ENCODE results near the gene KCNA3. TPM values are rescaled to one million over a fixed set of nuclear protein-coding genes. Genes with fewer than 3 reads are reported as not detected.

KCNA3 gene
- total and polyA plus RNA-seq, 2 of the 4 experiments (the other 2 are of a cell fraction), result under 0.01 to 0.09 TPM

DNA sequence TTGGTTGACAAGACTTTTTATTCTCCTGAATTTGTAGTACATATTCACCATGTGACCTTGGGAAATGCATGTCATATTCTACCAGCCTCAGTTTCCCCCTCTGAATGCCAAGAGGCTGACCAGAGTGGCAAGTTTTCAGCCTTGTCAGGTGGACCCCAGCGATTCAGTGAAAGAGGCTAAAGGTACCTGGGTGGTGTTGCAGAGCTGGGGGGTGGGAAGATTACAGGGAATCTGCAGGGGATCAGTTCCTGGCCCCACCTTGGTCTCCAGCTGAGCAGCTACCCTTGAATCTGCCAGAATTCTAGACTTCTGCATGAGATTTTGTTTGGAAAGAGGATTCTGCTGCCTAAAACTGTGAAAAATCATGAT lies 40.7 kb downstream of the KCNA3 start:
- POLR2A ChIA-PET (ENCODE audit: unreplicated experiment), result no interaction called here
- Histone ChIP-seq H2BK20ac (ENCODE audit: low read depth, low read length) (no peak overlapping the region), H3K36me3 (ENCODE audit: control insufficient read depth, insufficient read depth, low read length) (no peaks in the 10 kb centered on the region), H3K14ac (replicated peaks; ENCODE audit: low read depth, low read length) (no peak overlapping the region), H3K4me2 (ENCODE audit: low read depth, low read length) (no peak overlapping the region), H2BK120ac (ENCODE audit: low read depth, low read length) (no peak overlapping the region), H3K79me1 (ENCODE audit: low read depth in 1 of 2, low read length in 2 of 2) (no peaks in the 10 kb centered on the region), H4K5ac (ENCODE audit: low read depth, low read length) (no peak overlapping the region), H2AK9ac (replicated peaks; ENCODE audit: low read depth, low read length, poor library complexity) (no peak overlapping the region), H4K91ac (ENCODE audit: insufficient read depth, low read depth, low read length) (peak overlapping the region; percentile 39; the same call in 1 of the 2 replicates), H3K4me3 (ENCODE audit: insufficient read depth, low read depth, low read length) (no peak overlapping the region), H3K27me3 (ENCODE audit: control insufficient read depth, insufficient read depth, low read length) (peaks cover 9% of the 10 kb centered on the region; the same call in 1 of the 2 replicates), H3K56ac (ENCODE audit: extremely low read depth, insufficient read depth, low read length) (no peak overlapping the region), H3K18ac (ENCODE audit: low read depth, low read length) (no peak overlapping the region; the same call in 1 of the 2 replicates), H3K9me1 (ENCODE audit: insufficient read depth, low read length) (no peaks in the 10 kb centered on the region), H2AK5ac (ENCODE audit: low read depth, low read length) (peak overlapping the region; percentile 35; the same call in 1 of the 2 replicates), H3K9ac (ENCODE audit: low read depth, low read length) (no peak overlapping the region), H2AFZ (replicated peaks; ENCODE audit: low read length, poor library complexity) (no peak overlapping the region), H3K27ac (ENCODE audit: insufficient read depth, low read length) (no peak overlapping the region), H2BK5ac (ENCODE audit: low read depth, low read length, poor library complexity, severe bottlenecking) (no peak overlapping the region), H4K20me1 (ENCODE audit: insufficient read depth, low read length) (no peaks in the 10 kb centered on the region), H3K23ac (ENCODE audit: low read depth, low read length) (no peak overlapping the region), H2BK15ac (ENCODE audit: low read depth, low read length) (0 out of 3 replicates have a peak overlapping the region, but pooled peaks have one; percentile 9), H3K4ac (ENCODE audit: low read depth, low read length) (no peak overlapping the region), H3K9me3 (ENCODE audit: control insufficient read depth, insufficient read depth, low read length) (no peaks in the 10 kb centered on the region), H4K8ac (ENCODE audit: low read depth in 2 of 2, low read length in 2 of 2) (no peak overlapping the region), H3K4me1 (ENCODE audit: control insufficient read depth, insufficient read depth, low read length) (peaks cover 3% of the 10 kb centered on the region; the same call in 1 of the 2 replicates)
- CTCF ChIA-PET, result no interaction called here
- dilution Hi-C loops (cut with HindIII; ENCODE audit: low sequenced_read_pairs, unreplicated experiment), result no loop called here
- TF ChIP-seq NFE2L2 (IDR thresholded peaks at IDR 0.05; ENCODE audit: low read depth, low read length) (no peak), CEBPB (IDR thresholded peaks at IDR 0.05; ENCODE audit: low read depth, low read length) (no peak), CHD1 (IDR thresholded peaks at IDR 0.05; ENCODE audit: low read depth, low read length) (no peak), BHLHE40 (IDR thresholded peaks at IDR 0.05; ENCODE audit: low read depth, low read length) (no peak), SMC3 (IDR thresholded peaks at IDR 0.05; ENCODE audit: low read depth, low read length) (no peak), RFX5 (IDR thresholded peaks at IDR 0.05; ENCODE audit: low read depth, low read length) (no peak), MAZ (IDR thresholded peaks at IDR 0.05; ENCODE audit: borderline replicate concordance, low read depth, low read length) (no peak), RAD21 (IDR thresholded peaks at IDR 0.05; ENCODE audit: low read length) (no peak), MAFK (IDR thresholded peaks at IDR 0.05; ENCODE audit: low read depth, low read length) (no peak), POLR2A (IDR thresholded peaks at IDR 0.05; ENCODE audit: low read depth, low read length) (no peak), FOS (IDR thresholded peaks at IDR 0.05; ENCODE audit: low read depth, low read length) (no peak), RCOR1 (IDR thresholded peaks at IDR 0.05; ENCODE audit: insufficient replicate concordance, low read length) (no peak), MXI1 (IDR thresholded peaks at IDR 0.05; ENCODE audit: borderline replicate concordance, low read depth, low read length) (no peak)
- TF ChIP-seq, protein P1, sequence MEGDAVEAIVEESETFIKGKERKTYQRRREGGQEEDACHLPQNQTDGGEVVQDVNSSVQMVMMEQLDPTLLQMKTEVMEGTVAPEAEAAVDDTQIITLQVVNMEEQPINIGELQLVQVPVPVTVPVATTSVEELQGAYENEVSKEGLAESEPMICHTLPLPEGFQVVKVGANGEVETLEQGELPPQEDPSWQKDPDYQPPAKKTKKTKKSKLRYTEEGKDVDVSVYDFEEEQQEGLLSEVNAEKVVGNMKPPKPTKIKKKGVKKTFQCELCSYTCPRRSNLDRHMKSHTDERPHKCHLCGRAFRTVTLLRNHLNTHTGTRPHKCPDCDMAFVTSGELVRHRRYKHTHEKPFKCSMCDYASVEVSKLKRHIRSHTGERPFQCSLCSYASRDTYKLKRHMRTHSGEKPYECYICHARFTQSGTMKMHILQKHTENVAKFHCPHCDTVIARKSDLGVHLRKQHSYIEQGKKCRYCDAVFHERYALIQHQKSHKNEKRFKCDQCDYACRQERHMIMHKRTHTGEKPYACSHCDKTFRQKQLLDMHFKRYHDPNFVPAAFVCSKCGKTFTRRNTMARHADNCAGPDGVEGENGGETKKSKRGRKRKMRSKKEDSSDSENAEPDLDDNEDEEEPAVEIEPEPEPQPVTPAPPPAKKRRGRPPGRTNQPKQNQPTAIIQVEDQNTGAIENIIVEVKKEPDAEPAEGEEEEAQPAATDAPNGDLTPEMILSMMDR (conservative IDR thresholded peaks at IDR 0.05; ENCODE audit: low read depth, low read length), result no peak
- TF ChIP-seq, protein P2, sequence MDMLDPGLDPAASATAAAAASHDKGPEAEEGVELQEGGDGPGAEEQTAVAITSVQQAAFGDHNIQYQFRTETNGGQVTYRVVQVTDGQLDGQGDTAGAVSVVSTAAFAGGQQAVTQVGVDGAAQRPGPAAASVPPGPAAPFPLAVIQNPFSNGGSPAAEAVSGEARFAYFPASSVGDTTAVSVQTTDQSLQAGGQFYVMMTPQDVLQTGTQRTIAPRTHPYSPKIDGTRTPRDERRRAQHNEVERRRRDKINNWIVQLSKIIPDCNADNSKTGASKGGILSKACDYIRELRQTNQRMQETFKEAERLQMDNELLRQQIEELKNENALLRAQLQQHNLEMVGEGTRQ (IDR thresholded peaks at IDR 0.05; ENCODE audit: low read depth, low read length), result no peak
- TF ChIP-seq, protein P3, sequence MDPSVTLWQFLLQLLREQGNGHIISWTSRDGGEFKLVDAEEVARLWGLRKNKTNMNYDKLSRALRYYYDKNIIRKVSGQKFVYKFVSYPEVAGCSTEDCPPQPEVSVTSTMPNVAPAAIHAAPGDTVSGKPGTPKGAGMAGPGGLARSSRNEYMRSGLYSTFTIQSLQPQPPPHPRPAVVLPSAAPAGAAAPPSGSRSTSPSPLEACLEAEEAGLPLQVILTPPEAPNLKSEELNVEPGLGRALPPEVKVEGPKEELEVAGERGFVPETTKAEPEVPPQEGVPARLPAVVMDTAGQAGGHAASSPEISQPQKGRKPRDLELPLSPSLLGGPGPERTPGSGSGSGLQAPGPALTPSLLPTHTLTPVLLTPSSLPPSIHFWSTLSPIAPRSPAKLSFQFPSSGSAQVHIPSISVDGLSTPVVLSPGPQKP (IDR thresholded peaks at IDR 0.05; ENCODE audit: borderline replicate concordance, low read depth, low read length), result no peak
- ATAC-seq (ENCODE audit: low read depth), result no peak
- DNase-seq, result no peak
- WGBS, 2 experiments (ENCODE audit: extremely low coverage in 2 of 2, insufficient read length in 1 of 2), result no CpG with 5 or more reads among the region's 1 CpG
- intact Hi-C loops (cut with micrococcal nuclease), result no loop called here
- in situ Hi-C loops (cut with MboI; ENCODE audit: low sequenced_read_pairs), result loop anchor here (5.0 kb wide), 1 partner anchor 133 kb away; no protein-coding TSS in a partner anchor
- BruUV-seq (replicated peaks), result no TSS peak
